ENCODE data around the gene RHOBTB3. TPM values are rescaled to one million over a fixed set of nuclear protein-coding genes. Genes with fewer than 3 reads are reported as not detected.

Gene RHOBTB3
- total RNA-seq, 1 experiment from 2014 or later, result 84.3 TPM

- Histone ChIP-seq H3K9me2 (ENCODE audit: insufficient read depth) (no peaks in the 10 kb centered on the region), H2AFZ (ENCODE audit: low read depth, low read length, poor library complexity, severe bottlenecking) (peak overlapping the region; percentile 87), H3K27ac (ENCODE audit: low read depth, low read length) (peak overlapping the region; percentile 70; the same call in 1 of the 2 replicates), H3K9ac (ENCODE audit: low read length) (peak overlapping the region; percentile 49), H3K79me2 (ENCODE audit: insufficient read depth, low read length) (no peaks in the 10 kb centered on the region), H4K20me1 (ENCODE audit: insufficient read depth) (no peaks in the 10 kb centered on the region), H3K36me3 (ENCODE audit: control insufficient read depth in 1 of 2, insufficient read depth in 2 of 2, low read length in 2 of 2) (no peaks in the 10 kb centered on the region; a peak in 2 of 4 replicates), H3K4me2 (ENCODE audit: low read length) (peak overlapping the region; percentile 89), H3K9me3 (ENCODE audit: control insufficient read depth in 1 of 2, insufficient read depth in 1 of 2, low read depth in 1 of 2, low read length in 2 of 2) (no peaks in the 10 kb centered on the region), H3K4me1 (ENCODE audit: control insufficient read depth in 1 of 2, insufficient read depth in 2 of 2, low read length in 2 of 2) (peaks cover 25 to 33% of the 10 kb centered on the region in 2 experiments), H3K27me3 (ENCODE audit: insufficient read depth, low read length) (no peaks in the 10 kb centered on the region), H3K4me3 (replicated peaks in 1 of 2; ENCODE audit: low read depth in 1 of 2, low read length in 2 of 2) (peak overlapping the region; percentile 69 to 75)
- no TSS peak for BruUV-seq (replicated peaks)
- intact Hi-C loops (cut with micrococcal nuclease), result loop anchor here (2.0 to 5.0 kb wide), 2 partner anchors 90 to 111 kb away; partner anchors contain the start of gene RHOBTB3
- CTCF ChIA-PET, result interaction anchor here (0.9 to 2.1 kb wide), 4 partner anchors 12 to 178 kb away, joined by 3 to 13 read pairs (median 4); no protein-coding TSS in a partner anchor
- TF ChIP-seq SIN3A (IDR thresholded peaks at IDR 0.05; ENCODE audit: low read depth), result no peak
- no peak for TF ChIP-seq FOSL1 (IDR thresholded peaks at IDR 0.05; ENCODE audit: low read depth)
- DNase-seq (ENCODE audit: low read depth, low spot score) (no peak), ATAC-seq (peak; percentile 52)
- POLR2A ChIA-PET, result interaction anchor here (0.7 to 2.2 kb wide), 9 partner anchors 12 to 110 kb away, joined by 3 to 14 read pairs (median 4); no protein-coding TSS in a partner anchor
- RAD21 ChIA-PET (ENCODE audit: low non-redundant PET in 1 of 2, low total read pairs in 2 of 2, uncharacterized antibody in 2 of 2, unreplicated experiment in 2 of 2), result interaction anchor here in 1 of 2 experiments (0.9 kb wide), 1 partner anchor 41 kb away, joined by 5 read pairs; no protein-coding TSS in a partner anchor
Observed at GRCh38 chr5:95822043-95822541, 91.0 kb downstream of the RHOBTB3 start.

GRCh38 chr5:95822542-95823181 lies 91.5 kb downstream of the RHOBTB3 start, which contains the start of gene GLRX:
Gene GLRX, minus strand, starts transcription at chr5:95822726. Its CDS starts 64 bp downstream, at chr5:95822662.
- RAD21 ChIA-PET (ENCODE audit: low non-redundant PET in 1 of 2, low total read pairs in 2 of 2, uncharacterized antibody in 2 of 2, unreplicated experiment in 2 of 2), result interaction anchor here in 1 of 2 experiments (0.9 kb wide), 1 partner anchor 41 kb away, joined by 5 read pairs; no protein-coding TSS in a partner anchor
- peak; percentile 77 for ATAC-seq
- Histone ChIP-seq H3K36me3 (ENCODE audit: control insufficient read depth in 1 of 2, insufficient read depth in 2 of 2, low read length in 2 of 2) (no peaks in the 10 kb centered on the region; a peak in 1 of 4 replicates), H3K9ac (ENCODE audit: low read length) (peak within 1 kb of the TSS; percentile 49), H3K79me2 (ENCODE audit: insufficient read depth, low read length) (no peaks in the 10 kb centered on the region), H3K27ac (ENCODE audit: low read depth, low read length) (peak within 1 kb of the TSS; percentile 70), H3K4me3 (replicated peaks in 1 of 2; ENCODE audit: low read depth in 1 of 2, low read length in 2 of 2) (peak within 1 kb of the TSS; percentile 69 to 75), H3K4me1 (ENCODE audit: control insufficient read depth in 1 of 2, insufficient read depth in 2 of 2, low read length in 2 of 2) (peaks cover 25 to 33% of the 10 kb centered on the region in 2 experiments), H3K9me2 (ENCODE audit: insufficient read depth) (no peaks in the 10 kb centered on the region), H2AFZ (ENCODE audit: low read depth, low read length, poor library complexity, severe bottlenecking) (peak within 1 kb of the TSS; percentile 87), H4K20me1 (ENCODE audit: insufficient read depth) (no peaks in the 10 kb centered on the region), H3K4me2 (ENCODE audit: low read length) (peak within 1 kb of the TSS; percentile 89), H3K9me3 (ENCODE audit: control insufficient read depth in 1 of 2, insufficient read depth in 1 of 2, low read depth in 1 of 2, low read length in 2 of 2) (no peaks in the 10 kb centered on the region), H3K27me3 (ENCODE audit: insufficient read depth, low read length) (no peaks in the 10 kb centered on the region)
- peak; percentile 80 for DNase-seq (ENCODE audit: low read depth, low spot score)
- no TSS peak for BruUV-seq (replicated peaks)
- peak; percentile 84 for TF ChIP-seq MAX (IDR thresholded peaks at IDR 0.05)
- no peak for TF ChIP-seq EZH2phosphoT487 (IDR thresholded peaks at IDR 0.05; ENCODE audit: borderline replicate concordance)
- peak; percentile 59; the same call in 1 of the 2 replicates for TF ChIP-seq CBX3 (IDR thresholded peaks at IDR 0.05; ENCODE audit: low read depth)
- peak; percentile 43; the same call in 1 of the 2 replicates for TF ChIP-seq SRF (IDR thresholded peaks at IDR 0.05; ENCODE audit: low read depth)
- TF ChIP-seq POLR2AphosphoS5 (IDR thresholded peaks at IDR 0.05; ENCODE audit: low read depth, low read length), result peak; percentile 84
- no peak for TF ChIP-seq ZBTB33 (IDR thresholded peaks at IDR 0.05; ENCODE audit: extremely low read depth, insufficient replicate concordance, low read length)
- peak; percentile 57 for TF ChIP-seq FOSL1 (IDR thresholded peaks at IDR 0.05; ENCODE audit: low read depth)
- no peak for TF ChIP-seq ATF3 (IDR thresholded peaks at IDR 0.05)
- peak; percentile 53; the same call in 1 of the 2 replicates for TF ChIP-seq CEBPB (IDR thresholded peaks at IDR 0.05; ENCODE audit: low read depth)
- peak; percentile 65 for TF ChIP-seq JUND (IDR thresholded peaks at IDR 0.05)
- peak; percentile 84 for TF ChIP-seq SP1 (IDR thresholded peaks at IDR 0.05; ENCODE audit: low read depth)
- no peak for TF ChIP-seq YY1 (IDR thresholded peaks at IDR 0.05; ENCODE audit: extremely low read depth, insufficient replicate concordance, low read depth, low read length)
- no peak for TF ChIP-seq TCF7L2 (IDR thresholded peaks at IDR 0.05; ENCODE audit: borderline replicate concordance, extremely low read depth, insufficient read depth, insufficient read length)
- no peak for TF ChIP-seq EZH2 (IDR thresholded peaks at IDR 0.05)
- TF ChIP-seq SIN3A (IDR thresholded peaks at IDR 0.05; ENCODE audit: low read depth), result peak; percentile 70
- POLR2A ChIA-PET, result interaction anchor here (0.7 to 2.2 kb wide), 10 partner anchors 12 to 176 kb away, joined by 3 to 14 read pairs (median 4); partner anchors contain the start of gene RFESD
- intact Hi-C loops (cut with micrococcal nuclease), result loop anchor here (2.0 to 5.0 kb wide), 2 partner anchors 90 to 112 kb away; partner anchors contain the start of gene RHOBTB3
- CTCF ChIA-PET, result interaction anchor here (0.9 to 2.1 kb wide), 4 partner anchors 12 to 178 kb away, joined by 3 to 13 read pairs (median 4); no protein-coding TSS in a partner anchor
